OCI-LY1 (cell line): ENCODE measurements around the gene LNP1.
A peak's percentile ranks its signal among the peaks of the same experiment; 100 is the strongest.

Source experiments
- H2AFZ ChIP-seq: fragments of 200-600 bp; sonication (generic), shearing (Covaris generic); 2 replicates; pipeline ENCODE4 v1.6.0; 2014; ENCODE audit warnings: antibody characterized with exemption, mild to moderate bottlenecking, low read length
- H3F3A ChIP-seq: fragments of 200-600 bp; sonication (generic), shearing (Covaris generic); 2 replicates; pipeline ENCODE4 v1.6.0; 2014; ENCODE audit warnings: mild to moderate bottlenecking, antibody characterized with exemption, low read length, moderate library complexity; ENCODE audit not compliant: insufficient read depth
- H3K27ac ChIP-seq: fragments of 200-600 bp; sonication (generic); 2 replicates; pipeline ENCODE4 v1.5.1; 2014; ENCODE audit warnings: low read length, mixed run types, mild to moderate bottlenecking, low read depth; ENCODE audit not compliant: poor library complexity, severe bottlenecking
- H3K27me3 ChIP-seq: fragments of 200-600 bp; sonication (generic); 2 replicates; pipeline ENCODE4 v1.6.0; 2014; ENCODE audit warnings: antibody characterized with exemption, mild to moderate bottlenecking, low read length, moderate library complexity; ENCODE audit not compliant: insufficient read depth
- H3K36me3 ChIP-seq: fragments of 200-600 bp; sonication (generic); 2 replicates; pipeline ENCODE4 v1.6.1; 2014; ENCODE audit warnings: mild to moderate bottlenecking, antibody characterized with exemption, low read length, moderate library complexity, mixed read lengths; ENCODE audit not compliant: insufficient read depth
- H3K4me1 ChIP-seq: fragments of 200-600 bp; sonication (generic); 2 replicates; pipeline ENCODE4 v1.5.1; 2014; ENCODE audit warnings: mild to moderate bottlenecking, low read length, moderate library complexity; ENCODE audit not compliant: insufficient read depth, severe bottlenecking
- H3K4me2 ChIP-seq: fragments of 200-600 bp; sonication (generic), shearing (Covaris generic); 2 replicates; pipeline ENCODE4 v1.6.1; 2014; ENCODE audit warnings: low read length
- H3K4me3 ChIP-seq: fragments of 200-600 bp; sonication (generic); 2 replicates; pipeline ENCODE4 v1.5.1; 2014; ENCODE audit warnings: low read length, low read depth, mild to moderate bottlenecking, mixed read lengths; ENCODE audit not compliant: poor library complexity, severe bottlenecking
- H3K79me2 ChIP-seq: fragments of 200-600 bp; shearing (Covaris generic); 2 replicates; pipeline ENCODE4 v1.6.1; 2016; ENCODE audit warnings: mixed run types, low read length, mixed read lengths; ENCODE audit not compliant: insufficient read depth
- H3K9ac ChIP-seq: fragments of 200-600 bp; sonication (generic), shearing (Covaris generic); 2 replicates; pipeline ENCODE4 v1.6.1; 2014; ENCODE audit warnings: mild to moderate bottlenecking, low read length, mixed read lengths
- H3K9me2 ChIP-seq: fragments of 200-600 bp; sonication (generic), shearing (Covaris generic); 2 replicates; pipeline ENCODE4 v1.6.1; 2014; ENCODE audit warnings: low read depth, mild to moderate bottlenecking, low read length, mixed read lengths
- H3K9me3 ChIP-seq: fragments of 200-600 bp; shearing (Covaris generic); 2 replicates; pipeline ENCODE4 v1.6.1; 2014; ENCODE audit warnings: low read length, mixed read lengths
- H4K20me1 ChIP-seq: fragments of 200-600 bp; sonication (generic), shearing (Covaris generic); 2 replicates; pipeline ENCODE4 v1.6.0; 2016; ENCODE audit warnings: mild to moderate bottlenecking, low read length; ENCODE audit not compliant: insufficient read depth
- EZH2 ChIP-seq: fragments of 200-600 bp; sonication (generic), shearing (Covaris generic); IDR thresholded peaks from 2 replicates; pipeline ENCODE4 v1.8.0; 2017; ENCODE audit warnings: borderline replicate concordance, mixed run types, mild to moderate bottlenecking, antibody characterized with exemption, low read length, moderate library complexity, mixed read lengths
- TF ChIP-seq, protein P1 (sequence below): fragments of 200-600 bp; sonication (generic), shearing (Covaris generic); IDR thresholded peaks from 2 replicates; pipeline ENCODE4 v1.5.1; 2017; ENCODE audit warnings: mild to moderate bottlenecking, antibody characterized with exemption, low read length, moderate library complexity, mixed read lengths

The LNP1 gene

DNA sequence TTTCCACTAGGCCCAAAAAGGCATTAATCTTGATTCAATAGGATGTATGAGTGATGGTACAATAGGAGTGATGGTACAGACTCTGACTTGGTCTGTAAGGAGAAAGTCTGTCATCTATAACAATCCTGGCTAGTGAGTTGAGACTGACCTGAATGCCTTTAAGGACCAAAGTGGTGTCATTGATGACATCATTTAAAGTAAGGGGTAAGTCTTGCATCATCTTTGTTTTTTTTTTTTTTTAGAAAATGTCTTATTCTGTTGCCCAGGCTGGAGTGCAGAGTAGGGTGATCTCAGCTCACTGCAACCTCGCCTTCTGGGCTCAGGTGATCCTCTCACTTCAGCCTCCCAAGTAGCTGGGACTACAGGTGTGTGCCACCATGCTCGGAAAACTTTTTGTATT is 85.5 kb downstream of the LNP1 start:
- H3K36me3 ChIP-seq, result no peaks in the 10 kb centered on the region
- H3K9me3 ChIP-seq, result no peaks in the 10 kb centered on the region
- TF ChIP-seq, protein P1, sequence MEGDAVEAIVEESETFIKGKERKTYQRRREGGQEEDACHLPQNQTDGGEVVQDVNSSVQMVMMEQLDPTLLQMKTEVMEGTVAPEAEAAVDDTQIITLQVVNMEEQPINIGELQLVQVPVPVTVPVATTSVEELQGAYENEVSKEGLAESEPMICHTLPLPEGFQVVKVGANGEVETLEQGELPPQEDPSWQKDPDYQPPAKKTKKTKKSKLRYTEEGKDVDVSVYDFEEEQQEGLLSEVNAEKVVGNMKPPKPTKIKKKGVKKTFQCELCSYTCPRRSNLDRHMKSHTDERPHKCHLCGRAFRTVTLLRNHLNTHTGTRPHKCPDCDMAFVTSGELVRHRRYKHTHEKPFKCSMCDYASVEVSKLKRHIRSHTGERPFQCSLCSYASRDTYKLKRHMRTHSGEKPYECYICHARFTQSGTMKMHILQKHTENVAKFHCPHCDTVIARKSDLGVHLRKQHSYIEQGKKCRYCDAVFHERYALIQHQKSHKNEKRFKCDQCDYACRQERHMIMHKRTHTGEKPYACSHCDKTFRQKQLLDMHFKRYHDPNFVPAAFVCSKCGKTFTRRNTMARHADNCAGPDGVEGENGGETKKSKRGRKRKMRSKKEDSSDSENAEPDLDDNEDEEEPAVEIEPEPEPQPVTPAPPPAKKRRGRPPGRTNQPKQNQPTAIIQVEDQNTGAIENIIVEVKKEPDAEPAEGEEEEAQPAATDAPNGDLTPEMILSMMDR, result no peak
- no peak for TF ChIP-seq EZH2
- no peak overlapping the region for H3K9ac ChIP-seq
- H3K4me2 ChIP-seq, result no peak overlapping the region
- H3K4me1 ChIP-seq, result no peaks in the 10 kb centered on the region
- no peak overlapping the region for H3K4me3 ChIP-seq
- H3K79me2 ChIP-seq, result no peaks in the 10 kb centered on the region
- no peaks in the 10 kb centered on the region for H4K20me1 ChIP-seq
- no peak overlapping the region for H2AFZ ChIP-seq
- no peaks in the 10 kb centered on the region for H3K27me3 ChIP-seq
- no peaks in the 10 kb centered on the region for H3F3A ChIP-seq
- no peak overlapping the region for H3K27ac ChIP-seq
- no peaks in the 10 kb centered on the region for H3K9me2 ChIP-seq

DNA sequence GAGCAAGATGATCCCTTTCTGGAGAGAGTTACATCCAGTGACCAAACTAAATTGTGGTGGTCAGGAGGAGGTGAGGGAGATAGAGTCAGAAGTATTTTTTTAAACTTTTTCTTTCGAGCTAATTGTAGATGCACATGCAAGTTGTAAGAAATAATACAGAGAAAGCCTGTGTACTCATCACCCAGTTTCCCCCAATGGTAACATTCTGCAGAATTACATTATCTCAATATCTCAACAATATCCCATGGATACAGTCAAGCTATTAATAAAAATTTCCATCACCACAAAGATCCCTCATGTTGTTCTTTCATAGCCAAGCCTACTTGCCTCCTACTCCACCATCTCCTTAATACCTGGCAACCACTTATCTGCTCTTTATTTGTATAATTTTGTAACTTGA is 87.8 kb downstream of the LNP1 start:
- Histone ChIP-seq H3K9me3 (no peaks in the 10 kb centered on the region), H3K9ac (no peak overlapping the region), H3K27me3 (no peaks in the 10 kb centered on the region), H3K4me1 (peaks cover 9% of the 10 kb centered on the region), H3K4me3 (no peak overlapping the region), H4K20me1 (no peaks in the 10 kb centered on the region), H3K9me2 (no peaks in the 10 kb centered on the region), H3K36me3 (no peaks in the 10 kb centered on the region), H2AFZ (no peak overlapping the region), H3K4me2 (no peak overlapping the region), H3K79me2 (no peaks in the 10 kb centered on the region), H3F3A (no peaks in the 10 kb centered on the region), H3K27ac (no peak overlapping the region)
- no peak for TF ChIP-seq EZH2
- TF ChIP-seq, protein P1, result no peak

DNA sequence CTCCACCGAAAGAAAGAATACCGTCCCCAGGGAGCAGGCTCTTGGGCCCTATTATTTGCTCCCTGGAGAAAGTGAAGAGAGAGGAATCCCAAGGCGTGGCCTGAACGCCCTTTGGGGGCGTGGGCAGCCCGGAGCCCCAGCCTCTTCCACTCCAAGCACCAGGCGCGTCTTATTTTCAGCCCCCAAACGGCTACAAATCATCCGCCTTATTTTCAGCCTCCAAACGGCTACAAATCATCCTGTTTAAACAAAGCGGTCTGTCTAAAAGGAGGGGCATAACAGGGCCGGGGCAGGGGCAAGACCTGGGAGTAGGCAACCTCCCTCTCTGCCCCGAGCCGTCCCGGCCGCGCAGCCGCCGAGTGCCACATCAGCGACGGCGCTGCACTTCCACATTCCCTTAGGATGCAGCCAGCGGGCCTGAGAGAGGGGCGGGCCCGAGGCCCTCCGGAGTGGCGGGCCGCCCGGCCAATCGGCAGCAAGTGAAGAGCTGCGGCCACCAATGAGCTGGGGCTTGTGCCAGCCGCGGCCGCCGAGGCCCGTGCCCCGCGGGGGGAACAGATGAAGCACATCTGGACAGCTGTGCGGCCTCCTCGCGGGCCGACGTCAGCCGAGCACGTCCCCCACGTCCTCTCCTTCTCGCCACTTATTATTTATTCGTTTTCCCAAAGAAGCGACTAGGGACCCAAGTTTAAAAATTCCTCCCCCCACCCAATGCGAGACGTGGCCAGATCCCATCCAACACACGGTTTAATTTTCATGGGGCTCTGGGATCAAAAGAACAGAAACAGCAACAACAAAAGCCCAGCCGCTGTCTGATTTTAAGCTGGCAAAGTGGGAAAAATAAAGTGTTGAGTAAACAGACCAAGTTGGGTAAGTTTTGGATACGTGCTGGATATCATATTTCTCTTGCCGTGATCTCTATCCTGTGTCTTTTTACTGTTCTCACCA is 91.0 kb downstream of the LNP1 start, which contains the start of gene TMEM45A:
Gene TMEM45A, plus strand, starts transcription at position 561 of the 948 bp plus-strand sequence. CDS start 62,593 bp downstream, outside the sequence.
- Histone ChIP-seq H3K4me2 (peak within 1 kb of the TSS; percentile 85), H3K9me2 (no peaks in the 10 kb centered on the region), H3K36me3 (no peaks in the 10 kb centered on the region), H3K4me3 (peak within 1 kb of the TSS; percentile 63), H3K79me2 (no peaks in the 10 kb centered on the region), H3K9me3 (no peaks in the 10 kb centered on the region), H3F3A (no peaks in the 10 kb centered on the region), H3K27ac (no peak within 1 kb of the TSS), H2AFZ (no peak within 1 kb of the TSS; the same call in 1 of the 2 replicates), H3K9ac (peak within 1 kb of the TSS; percentile 39; the same call in 1 of the 2 replicates), H3K4me1 (peaks cover 9% of the 10 kb centered on the region), H4K20me1 (no peaks in the 10 kb centered on the region), H3K27me3 (no peaks in the 10 kb centered on the region)
- TF ChIP-seq, protein P1, result no peak
- no peak for TF ChIP-seq EZH2
